GM10266 (cell line): Measurements from ENCODE around the gene NAA40.

Source experiments
- DNase-seq: peaks from one replicate; pipeline ENCODE4 v3.0.0; 2012; ENCODE audit errors: extremely low spot score
- TF ChIP-seq, protein P1 (sequence below): IDR thresholded peaks from 2 replicates; pipeline ENCODE4 v1.5.1; 2012; ENCODE audit warnings: mild to moderate bottlenecking, low read depth; ENCODE audit not compliant: control insufficient read depth, insufficient read depth; ENCODE audit errors: missing control alignments

The NAA40 gene

DNA sequence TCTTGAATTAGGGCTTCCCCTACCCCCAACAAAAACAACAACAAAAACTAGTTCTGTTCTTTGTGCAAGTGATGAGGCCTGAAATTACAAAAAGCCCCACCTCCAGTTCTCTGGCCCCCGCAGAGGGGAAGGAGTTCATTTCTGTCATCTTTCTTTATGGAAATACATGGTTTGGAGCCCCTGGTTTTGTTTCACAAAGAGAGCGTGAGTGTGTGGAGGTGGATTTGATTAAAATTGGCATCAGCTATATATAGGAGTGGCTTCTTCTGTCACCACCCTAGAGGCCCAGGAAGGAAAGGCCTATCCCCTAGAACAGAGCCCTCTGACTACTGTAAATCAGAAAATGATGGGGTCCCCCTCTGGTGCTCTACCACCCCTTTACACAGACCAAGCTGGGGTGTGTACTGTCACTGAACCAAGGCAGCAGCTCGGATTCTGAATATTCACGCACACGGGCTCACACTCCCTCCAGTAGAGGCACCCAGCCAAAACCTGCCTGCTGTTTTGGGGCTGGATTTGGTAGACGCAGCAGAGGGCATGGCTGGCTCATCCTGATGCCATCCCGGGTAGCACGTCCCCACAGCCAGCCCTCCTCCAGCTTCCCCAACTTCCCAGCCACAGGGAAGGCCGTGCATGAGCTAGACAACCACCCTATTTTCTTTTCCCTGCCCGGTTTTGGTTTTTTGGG, 41.2 kb upstream of the NAA40 start:
- DNase-seq = no peak
- TF ChIP-seq, protein P1, sequence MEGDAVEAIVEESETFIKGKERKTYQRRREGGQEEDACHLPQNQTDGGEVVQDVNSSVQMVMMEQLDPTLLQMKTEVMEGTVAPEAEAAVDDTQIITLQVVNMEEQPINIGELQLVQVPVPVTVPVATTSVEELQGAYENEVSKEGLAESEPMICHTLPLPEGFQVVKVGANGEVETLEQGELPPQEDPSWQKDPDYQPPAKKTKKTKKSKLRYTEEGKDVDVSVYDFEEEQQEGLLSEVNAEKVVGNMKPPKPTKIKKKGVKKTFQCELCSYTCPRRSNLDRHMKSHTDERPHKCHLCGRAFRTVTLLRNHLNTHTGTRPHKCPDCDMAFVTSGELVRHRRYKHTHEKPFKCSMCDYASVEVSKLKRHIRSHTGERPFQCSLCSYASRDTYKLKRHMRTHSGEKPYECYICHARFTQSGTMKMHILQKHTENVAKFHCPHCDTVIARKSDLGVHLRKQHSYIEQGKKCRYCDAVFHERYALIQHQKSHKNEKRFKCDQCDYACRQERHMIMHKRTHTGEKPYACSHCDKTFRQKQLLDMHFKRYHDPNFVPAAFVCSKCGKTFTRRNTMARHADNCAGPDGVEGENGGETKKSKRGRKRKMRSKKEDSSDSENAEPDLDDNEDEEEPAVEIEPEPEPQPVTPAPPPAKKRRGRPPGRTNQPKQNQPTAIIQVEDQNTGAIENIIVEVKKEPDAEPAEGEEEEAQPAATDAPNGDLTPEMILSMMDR = no peak

DNA sequence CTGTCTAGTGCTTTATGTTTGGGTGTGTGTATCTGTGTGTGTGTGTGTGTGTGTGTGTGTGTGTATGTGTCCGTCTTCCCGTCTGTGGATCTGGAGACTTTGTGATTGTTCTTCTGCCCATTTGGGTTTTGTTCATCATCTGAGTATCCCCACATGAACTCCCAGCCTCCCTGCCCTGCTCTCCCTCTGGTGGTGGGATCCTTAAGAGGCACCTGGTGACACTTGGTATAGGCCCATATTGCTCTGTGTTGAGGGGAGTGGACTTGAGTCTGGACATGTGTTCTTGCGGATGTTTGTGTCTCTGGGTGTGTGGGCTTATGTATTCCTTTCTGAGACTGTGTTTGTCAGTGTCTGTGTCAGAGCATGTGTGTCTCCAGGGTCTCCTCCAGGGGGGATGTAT, 37.1 kb upstream of the NAA40 start:
- no peak for DNase-seq
- TF ChIP-seq, protein P1 = peak; percentile 22

DNA sequence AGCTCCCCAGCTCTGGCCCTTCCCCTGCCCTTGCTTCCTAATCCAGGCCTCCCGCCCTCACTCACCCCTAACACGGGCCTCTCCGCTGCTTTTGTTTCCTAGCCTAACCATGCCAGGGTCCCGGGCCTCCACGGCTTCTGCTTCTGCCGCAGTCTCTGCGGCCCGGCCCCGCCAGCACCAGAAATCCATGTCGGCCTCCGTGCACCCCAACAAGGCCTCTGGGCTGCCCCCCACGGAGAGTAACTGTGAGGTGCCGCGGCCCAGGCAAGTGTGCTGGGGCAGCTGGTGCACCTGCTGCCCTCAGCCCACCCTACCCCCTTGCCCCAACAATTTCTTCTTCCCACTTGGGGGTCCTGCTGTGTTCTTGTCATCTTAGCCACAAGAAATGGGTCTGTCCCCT, 34.9 kb upstream of the NAA40 start:
- TF ChIP-seq, protein P1 = no peak
- no peak for DNase-seq

DNA sequence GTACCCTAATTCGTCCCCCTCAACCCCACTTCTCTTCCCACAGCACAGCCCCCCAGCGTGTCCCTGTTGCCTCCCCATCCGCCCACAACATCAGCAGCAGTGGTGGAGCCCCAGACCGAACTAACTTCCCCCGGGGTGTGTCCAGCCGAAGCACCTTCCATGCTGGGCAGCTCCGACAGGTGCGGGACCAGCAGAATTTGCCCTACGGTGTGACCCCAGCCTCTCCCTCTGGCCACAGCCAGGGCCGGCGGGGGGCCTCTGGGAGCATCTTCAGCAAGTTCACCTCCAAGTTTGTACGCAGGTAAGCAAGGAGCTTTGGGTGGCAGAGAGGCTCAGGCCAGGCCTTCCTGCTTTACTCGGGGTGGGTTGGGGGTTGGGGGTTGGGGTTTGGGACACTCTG, 34.1 kb upstream of the NAA40 start:
- no peak for DNase-seq
- TF ChIP-seq, protein P1 = no peak

DNA sequence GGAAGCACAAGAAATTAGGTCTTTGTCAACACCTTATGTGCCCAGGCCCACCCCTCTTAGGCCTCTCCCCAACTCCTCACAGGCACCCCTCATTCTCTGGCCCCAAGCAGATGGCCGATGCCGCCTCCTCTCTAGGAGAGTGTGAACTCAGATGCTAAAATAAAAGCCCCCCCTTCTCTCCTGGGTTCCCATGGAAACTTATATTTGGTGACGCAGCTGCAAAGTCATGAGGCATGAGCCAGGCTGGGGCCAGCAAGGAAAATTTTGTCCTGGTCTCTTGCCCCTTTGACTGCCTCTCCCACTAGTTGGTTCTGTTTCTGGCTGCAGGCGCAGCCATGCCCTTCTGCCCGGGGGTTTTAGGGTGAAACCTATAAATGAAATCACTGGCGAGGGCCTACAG, 33.6 kb upstream of the NAA40 start:
- TF ChIP-seq, protein P1 = no peak
- no peak for DNase-seq

DNA sequence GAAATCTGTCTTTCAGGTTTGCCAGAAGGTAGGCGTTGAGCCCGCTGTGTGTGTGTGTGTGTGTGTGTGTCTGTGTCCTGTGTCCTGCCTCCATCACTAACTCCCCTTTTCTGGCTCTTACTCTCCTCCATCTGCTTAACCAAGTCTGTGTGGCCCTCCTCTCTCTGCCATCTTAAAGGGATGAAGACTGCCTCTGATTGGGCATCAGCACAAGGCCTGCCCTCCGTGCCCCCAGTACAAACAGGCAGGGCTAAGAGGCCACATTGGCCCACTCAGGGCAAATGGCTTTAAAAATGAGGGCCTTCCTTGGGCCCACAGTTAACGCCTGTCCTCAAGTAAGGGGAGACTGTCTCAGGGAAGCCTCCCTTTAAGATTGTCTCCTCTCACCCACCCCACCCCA, 32.7 kb upstream of the NAA40 start:
- DNase-seq = no peak
- TF ChIP-seq, protein P1 = no peak

DNA sequence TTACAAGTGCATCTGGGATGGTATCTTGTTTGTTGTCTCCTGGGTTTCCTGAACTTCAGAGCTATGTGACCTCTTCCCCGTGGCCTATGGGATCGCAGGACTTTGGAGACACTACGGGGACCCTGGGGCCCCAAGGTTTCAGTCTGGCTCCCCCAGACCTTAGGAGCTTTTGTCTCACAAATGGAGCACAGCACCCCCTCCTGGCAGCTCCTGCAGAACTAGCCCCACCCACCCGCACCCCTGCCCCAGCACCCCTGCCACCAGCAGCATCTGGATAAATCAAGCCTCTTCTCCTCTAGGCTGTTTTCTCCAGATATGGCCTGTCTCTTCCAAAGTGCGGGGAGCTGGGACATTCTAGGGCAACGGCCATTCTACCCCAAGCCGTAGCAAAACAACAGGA, 32.2 kb upstream of the NAA40 start:
- TF ChIP-seq, protein P1 = peak; percentile 19
- DNase-seq = peak; percentile 72
